Raji (cell line): ENCODE results near the gene BARHL2.

Experiments
- POLR2A ChIP-seq: IDR thresholded peaks from 2 replicates; pipeline ENCODE4 v1.6.1; 2011; ENCODE audit warnings: low read depth, low read length, control low read depth; ENCODE audit not compliant: insufficient read depth

Gene BARHL2

GRCh38 chr1:90718411-90719329 is 1.6 kb upstream of the BARHL2 start:
- TF ChIP-seq POLR2A = no peak

DNA sequence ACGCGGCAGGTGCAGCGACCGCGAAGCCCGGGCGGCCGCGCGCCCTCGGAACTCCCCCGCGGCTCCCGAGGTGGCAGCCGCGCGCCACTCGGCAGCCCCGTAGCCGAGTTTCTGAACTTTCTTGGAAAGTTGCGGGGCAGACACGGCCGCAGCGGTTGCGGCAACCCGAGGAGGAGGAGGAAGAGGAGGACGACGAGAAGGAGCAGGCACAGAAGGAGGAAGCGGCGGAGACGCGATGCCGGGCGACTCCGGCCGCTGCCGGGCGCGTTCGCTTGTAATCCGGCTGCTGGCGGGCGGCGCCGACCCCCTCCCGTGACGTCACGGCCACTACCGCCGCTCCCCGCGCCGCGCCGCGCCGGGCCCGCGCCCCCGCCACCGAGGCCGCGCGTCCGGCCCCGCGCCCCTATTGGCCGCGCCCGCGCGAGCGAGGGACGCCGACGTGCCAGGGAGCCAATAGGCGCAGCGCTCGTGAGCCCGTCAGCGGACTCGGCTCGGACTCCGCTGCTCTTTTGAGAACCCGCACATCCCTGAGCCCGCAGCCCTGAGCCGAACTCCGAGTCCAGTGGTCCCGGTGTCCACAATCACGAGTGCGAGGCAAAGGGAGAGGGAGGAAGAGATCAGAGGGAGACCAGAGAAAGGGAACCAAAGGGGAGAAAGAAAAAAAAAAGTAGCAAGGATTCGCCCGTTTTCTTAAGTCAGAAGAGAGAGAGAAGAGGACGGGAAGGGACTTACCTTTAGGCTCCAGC is 736 bp upstream of the BARHL2 start:
- no peak for TF ChIP-seq POLR2A

DNA sequence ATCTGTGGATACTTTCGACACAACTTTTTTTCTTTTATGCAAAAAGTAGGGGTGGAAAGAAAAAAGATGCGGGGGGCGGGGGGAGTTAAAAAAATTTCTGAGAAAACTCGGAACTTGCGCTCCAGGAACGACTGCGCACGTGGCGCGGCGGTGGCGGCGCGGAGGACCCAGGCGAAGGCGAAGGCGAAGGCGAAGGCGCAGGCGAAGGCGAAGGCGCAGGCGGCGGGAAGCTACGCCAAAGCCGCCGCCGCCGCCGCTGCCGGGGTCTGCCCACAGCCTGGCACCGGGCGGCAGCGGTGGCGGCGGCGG is 208 bp upstream of the BARHL2 start:
- TF ChIP-seq POLR2A = no peak

DNA sequence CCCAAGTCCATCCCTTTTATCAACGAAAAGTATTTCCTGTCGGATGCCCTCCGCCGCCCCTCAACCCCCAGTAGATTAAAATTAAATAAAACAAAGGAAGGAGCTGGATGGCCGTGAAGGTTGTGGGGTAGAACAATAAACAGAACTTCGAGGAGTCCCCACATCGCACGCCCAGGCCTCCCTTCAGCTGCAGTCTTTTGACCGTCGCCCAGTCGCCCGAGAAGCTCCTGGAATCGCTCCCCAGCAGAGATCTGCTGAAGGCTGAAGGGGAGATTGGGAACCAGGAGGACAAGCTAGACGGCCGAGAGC is 905 bp downstream of the BARHL2 start:
- no peak for TF ChIP-seq POLR2A

DNA sequence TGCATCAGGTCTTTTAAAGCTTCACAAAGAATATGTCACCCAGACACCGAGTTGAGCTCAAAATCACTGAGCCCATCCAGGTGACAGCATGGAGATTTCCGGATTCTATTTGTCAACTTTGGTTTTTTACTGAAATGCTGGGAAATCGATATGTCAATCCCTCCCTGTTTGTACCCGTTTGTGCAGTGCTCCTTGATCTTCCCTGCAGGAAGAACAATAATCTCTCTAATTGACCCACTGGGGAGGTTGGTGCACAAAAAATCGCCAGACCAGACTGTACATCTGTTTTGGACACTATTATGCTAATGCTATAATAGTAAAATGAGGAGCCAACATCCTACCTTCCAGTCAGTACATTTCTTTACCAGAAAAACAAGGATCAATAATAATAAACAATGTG is 1.8 kb downstream of the BARHL2 start:
- TF ChIP-seq POLR2A = no peak

- no peak for TF ChIP-seq POLR2A
Observed at GRCh38 chr1:90714521-90714951, 2.6 kb downstream of the BARHL2 start.

DNA sequence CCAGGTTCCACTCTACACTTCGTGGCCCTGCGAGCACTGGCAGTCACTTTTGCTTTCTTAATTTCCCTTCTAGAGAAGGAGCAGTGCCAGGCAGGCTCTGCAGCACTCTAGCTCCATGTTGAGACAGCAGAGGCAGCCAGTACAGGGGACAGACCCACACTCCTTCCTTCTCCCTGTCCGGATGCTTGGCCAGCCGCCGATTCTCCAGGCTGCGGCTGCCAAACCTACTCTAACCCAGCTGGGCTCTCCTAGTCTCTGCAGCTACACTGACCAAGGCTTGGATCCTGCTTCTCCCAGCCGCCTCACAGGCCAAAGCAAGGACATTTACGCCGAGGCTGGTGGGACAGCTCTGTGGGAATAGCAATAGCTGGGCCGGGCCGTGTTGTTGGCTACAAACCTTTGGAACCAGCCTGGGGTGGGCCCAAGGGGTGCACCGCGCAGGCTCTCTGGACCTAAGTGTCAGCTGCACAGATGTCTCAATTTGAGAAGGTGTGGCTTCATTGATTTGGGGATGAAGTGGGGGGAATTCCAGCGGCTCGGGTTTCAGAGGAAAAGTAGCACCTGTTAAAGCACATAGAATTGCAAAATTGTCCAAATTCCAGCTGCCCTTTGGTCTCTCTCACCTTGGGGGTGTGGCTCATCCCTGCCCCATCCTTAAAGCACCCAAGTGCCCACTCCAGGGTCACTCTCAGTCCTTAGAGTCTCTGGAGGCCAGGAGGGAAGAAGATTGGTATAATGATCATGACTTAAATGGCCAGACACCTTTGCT is 3.2 kb downstream of the BARHL2 start:
- no peak for TF ChIP-seq POLR2A

GRCh38 chr1:90712915-90713730 is 4.0 kb downstream of the BARHL2 start:
- TF ChIP-seq POLR2A = no peak

GRCh38 chr1:90712153-90712856 is 4.8 kb downstream of the BARHL2 start:
- TF ChIP-seq POLR2A = no peak

DNA sequence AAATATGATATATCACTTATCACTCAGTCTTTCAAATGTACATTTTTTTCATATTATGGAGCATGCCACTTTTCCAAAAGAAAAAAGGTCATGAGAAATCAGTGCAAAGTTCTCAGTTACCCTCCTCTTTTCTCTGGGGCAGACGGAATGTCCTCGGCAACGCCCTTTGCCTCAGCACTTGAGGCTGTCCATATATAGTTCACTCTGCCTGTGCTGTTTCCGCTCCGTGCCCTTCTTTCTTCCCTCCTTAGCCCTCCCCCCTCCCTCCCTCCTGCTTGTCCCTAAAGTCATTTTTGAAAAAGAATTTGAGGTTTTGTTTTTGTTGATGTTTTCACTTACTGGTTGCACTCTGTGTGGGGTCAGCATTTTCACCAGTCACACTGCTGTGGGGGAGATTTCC is 5.4 kb downstream of the BARHL2 start:
- TF ChIP-seq POLR2A = no peak

GRCh38 chr1:90710579-90711536 is 6.2 kb downstream of the BARHL2 start:
- TF ChIP-seq POLR2A = no peak

DNA sequence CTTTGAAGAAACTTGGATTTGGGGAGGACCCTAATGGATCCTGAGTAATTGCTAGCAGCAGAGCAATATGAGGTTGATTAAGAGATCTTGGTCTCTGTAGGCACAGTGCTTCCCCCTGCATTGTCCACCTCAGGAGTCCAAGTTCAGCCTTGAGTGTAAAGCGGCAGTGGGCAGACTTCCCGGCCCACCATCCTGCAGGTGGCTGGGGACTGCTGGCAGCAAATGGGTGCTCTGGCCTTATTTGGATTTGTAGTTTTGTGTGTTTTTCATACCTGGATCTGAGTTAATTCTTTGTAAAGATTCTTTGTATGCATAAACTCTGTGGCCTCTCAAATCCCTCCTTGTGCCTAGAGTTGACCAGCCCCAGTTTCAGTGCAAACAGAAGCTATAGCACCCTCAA is 7.6 kb downstream of the BARHL2 start:
- no peak for TF ChIP-seq POLR2A

- TF ChIP-seq POLR2A = no peak
Observed at GRCh38 chr1:90708826-90709225, 8.3 kb downstream of the BARHL2 start.
